A204.1 (cell line): Measurements from ENCODE around the gene LYPD3.
A peak's percentile ranks its signal among the peaks of the same experiment; 100 is the strongest.
"Not testable (repeated sequence)": the region's sequence is repeated elsewhere in the genome, so short reads cannot be mapped to it uniquely, and the experiment has no call there.

Source experiments
- FAIRE-seq: peaks from 2 replicates; lab custom pipeline; 2012; peaks lifted over from hg19 to GRCh38; lab: Jason Lieb, UNC

LYPD3 gene

DNA sequence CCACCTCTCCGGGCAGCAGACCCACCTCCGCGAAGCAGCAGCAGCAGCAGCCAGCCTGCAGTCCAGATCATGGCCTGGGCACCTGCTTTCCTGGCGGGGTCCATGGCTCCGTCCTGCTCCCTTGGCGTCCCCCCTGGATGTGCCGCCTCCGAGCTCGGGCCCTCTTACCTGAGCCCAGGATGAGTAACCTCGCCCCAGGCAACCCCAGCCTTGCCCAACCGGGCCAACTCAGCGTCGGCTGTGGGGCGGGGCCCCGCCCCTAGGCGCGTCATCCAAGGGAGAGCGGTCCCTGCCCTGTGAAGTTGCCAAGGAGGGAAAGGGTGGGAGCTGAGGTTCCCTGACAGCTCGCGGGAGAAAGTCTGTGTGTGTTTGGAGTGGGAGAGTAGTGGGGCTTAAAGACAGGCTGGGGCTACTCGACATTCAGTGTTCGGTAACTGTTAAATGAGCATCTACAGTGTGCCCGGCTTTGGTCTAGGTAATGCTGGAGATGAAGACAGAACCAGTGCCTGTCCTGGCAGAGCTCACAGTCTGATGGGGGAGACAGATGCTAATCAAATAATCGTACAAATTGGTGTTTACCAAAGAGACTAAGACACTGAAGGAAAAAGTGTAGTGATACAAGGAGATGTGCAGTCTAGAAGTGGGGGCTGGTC lies at the start of gene LYPD3:
Gene LYPD3 (minus strand): TSS at position 141 of the 653 bp plus-strand sequence. CDS start 37 bp downstream, at position 104.
- no peak for FAIRE-seq

GRCh38 chr19:43512399-43512798 lies 47.0 kb upstream of the LYPD3 start:
- FAIRE-seq = not testable (repeated sequence)

DNA sequence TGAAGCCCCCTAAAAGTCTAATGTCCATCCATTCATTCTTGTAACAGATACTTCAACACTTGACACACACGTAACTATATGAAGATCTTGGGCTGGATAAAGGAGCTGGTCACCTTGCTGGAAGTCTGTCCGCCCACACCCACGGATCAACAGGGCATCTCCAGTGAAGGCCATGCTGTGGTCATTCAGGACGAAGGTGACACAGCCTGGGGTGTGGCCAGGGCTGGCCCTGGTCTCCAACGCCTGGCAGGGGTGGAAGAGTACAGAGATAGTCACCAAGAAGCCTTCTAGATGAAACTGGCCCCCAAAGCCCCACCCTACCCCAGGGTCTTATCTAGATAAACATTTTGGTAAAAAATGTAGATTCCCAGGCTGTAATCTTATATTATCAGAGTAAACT lies 45.9 kb upstream of the LYPD3 start:
- FAIRE-seq = no peak

DNA sequence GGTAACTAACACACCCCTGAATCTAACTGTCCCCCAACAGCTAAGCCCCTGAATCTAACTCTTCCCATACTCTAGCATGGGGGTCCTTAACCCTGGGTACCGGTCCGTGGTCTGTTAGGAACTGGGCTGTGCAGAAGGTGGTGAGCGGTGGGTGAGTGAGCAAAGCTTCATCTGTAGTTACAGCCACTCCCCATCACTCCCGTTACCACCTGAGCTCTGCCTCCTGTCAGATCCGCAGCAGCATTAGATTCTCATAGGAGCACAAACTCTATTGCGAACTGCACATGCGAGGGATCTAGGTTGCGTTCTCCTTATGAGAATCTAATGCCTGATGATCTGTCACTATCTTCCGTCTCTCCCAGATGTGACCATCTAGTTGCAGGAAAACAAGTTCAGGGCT lies 45.3 kb upstream of the LYPD3 start:
- no peak for FAIRE-seq

DNA sequence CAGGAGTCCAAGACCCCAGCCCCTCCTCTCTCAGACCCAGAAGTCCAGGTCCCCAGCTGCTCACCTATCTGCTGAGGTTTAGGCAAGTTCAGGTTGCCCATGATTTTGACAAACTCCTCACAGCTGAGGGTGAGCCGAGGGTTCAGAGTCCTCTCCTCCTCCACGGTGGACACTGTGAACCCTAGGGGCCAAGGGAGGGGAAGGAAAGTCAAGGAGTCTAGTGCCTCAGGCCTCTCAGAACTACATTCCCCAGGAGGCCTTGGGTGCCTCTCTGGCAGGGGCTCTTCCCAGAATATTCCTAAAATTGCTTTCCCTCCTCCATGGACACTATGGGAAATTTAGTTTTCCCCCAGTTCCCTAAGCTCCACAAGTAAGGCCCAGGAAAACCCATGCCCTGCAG lies 42.5 kb upstream of the LYPD3 start:
- no peak for FAIRE-seq

DNA sequence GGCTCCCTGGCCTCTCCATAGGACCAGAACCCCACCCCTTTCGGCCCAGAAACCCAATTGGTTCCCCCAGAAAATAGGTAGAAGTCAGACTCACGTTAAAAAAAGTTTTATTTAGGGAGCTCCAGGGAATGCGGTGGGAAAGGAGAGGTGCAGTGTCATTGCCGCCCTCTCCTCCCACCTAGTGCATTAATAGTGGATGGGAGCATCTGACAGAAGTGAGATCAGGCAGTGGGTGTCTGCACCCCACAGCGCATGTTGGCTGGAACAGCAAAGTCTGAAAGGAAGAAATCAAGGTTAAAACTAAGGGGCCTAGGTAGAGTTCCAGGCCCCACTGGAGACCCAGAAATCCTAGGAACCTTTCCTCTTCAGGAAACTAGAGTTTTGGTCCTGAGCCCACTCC lies 41.2 kb upstream of the LYPD3 start:
- no peak for FAIRE-seq

DNA sequence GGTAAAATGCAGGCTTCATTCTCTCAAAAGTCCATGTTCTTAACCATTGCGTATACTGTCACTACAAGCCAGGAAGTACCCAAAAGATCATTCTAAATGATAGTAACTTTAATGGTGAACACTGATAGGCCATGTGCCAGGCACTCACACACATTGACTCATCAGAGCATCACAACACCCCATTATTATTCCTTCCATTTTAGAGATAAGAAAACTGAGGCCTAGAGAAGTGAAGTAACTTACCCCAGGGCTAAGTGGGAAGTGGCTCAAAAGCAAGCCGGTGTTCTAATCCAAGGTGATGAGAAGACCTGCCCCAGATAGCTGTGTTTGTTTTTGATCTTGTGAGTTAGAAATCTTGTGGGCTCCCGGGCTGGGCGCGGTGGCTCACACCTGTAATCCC lies 40.5 kb upstream of the LYPD3 start:
- FAIRE-seq = no peak

DNA sequence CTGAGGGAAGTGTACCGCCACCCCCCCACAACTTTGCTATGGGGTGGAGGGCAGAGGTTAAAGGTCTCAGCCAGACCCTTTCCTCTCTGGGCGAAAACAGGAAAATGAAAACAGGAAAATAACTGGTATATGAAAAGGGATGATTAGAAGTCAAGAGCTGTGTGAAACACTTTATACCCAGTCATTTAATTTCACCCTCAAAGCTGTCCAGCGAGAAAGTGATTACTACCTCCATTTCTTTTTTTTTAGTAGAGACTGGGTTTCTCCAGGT lies 39.7 kb upstream of the LYPD3 start:
- FAIRE-seq = no peak

GRCh38 chr19:43504426-43505185 lies 39.2 kb upstream of the LYPD3 start, which contains the start of gene PHLDB3:
Gene PHLDB3 (minus strand): TSS chr19:43504746. CDS start chr19:43504118, 628 bp downstream.
- no peak for FAIRE-seq

- peak; percentile 56 for FAIRE-seq
These were observed 38.4 kb upstream of the LYPD3 start for GRCh38 chr19:43503501-43504425.

DNA sequence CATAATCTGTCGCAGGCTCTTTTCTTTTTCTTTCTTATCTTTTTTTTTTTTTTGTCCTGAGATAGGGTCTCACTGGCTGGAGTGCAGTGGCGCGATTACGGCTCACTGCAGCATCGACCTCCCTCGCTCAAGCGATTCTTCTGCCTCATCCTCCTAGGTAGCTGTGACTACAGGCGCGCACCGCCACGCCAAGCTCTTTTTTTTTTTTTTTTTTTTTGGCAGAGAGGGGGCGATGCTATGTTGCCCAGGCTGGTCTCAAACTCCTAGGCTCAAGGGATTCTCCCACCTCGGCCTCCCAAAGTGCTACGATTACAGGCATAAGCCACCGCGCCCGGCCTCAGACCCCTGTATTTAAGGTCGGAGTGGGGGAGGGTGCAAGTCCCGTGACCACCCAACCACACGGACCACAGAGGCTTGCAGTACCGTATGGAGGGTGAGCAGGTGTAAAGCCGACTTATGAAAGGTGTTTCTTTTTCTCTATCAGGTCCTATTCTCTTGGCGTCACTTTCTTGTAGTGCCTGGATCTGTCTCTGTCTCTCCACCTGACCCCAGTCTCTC lies 37.1 kb upstream of the LYPD3 start:
- FAIRE-seq = no peak

DNA sequence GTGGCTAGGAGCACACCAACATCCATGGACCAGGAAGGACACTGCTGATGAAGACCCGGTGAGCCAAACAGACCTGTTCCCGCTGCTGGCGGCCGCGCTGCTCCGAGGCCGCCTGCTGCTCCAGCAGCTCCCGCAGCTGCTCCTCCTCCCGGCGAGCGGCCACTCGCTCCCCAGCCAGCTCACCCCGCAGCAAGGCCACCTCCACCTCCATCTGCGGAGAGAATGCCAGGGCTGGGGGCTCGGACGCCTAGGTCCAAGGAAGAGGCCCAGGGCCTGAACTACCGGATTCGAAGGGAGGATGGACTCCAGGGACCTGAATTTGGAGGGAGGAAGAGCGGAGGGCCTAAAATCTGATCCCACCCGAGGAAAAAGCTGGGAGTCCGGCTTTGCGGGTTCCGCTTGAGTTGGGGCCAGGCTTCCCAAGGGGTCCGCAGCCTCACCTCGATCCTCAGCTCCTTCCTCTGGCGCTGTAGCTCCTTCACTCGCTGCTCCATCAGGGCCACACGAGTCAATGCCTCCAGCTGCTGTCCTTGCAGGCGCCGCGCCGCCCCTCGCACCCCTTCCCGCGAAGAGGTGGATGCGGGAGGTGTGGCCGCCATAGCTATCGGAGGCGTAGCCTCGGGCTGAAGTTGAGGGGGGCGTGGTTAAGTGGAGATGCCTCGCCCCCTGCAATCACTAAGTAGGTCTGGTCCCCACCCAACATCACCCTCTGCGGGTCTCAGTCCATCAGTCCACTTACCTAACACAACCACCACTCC lies 36.4 kb upstream of the LYPD3 start:
- no peak for FAIRE-seq

- no peak for FAIRE-seq
These were observed 33.6 kb upstream of the LYPD3 start for GRCh38 chr19:43499042-43499441.

DNA sequence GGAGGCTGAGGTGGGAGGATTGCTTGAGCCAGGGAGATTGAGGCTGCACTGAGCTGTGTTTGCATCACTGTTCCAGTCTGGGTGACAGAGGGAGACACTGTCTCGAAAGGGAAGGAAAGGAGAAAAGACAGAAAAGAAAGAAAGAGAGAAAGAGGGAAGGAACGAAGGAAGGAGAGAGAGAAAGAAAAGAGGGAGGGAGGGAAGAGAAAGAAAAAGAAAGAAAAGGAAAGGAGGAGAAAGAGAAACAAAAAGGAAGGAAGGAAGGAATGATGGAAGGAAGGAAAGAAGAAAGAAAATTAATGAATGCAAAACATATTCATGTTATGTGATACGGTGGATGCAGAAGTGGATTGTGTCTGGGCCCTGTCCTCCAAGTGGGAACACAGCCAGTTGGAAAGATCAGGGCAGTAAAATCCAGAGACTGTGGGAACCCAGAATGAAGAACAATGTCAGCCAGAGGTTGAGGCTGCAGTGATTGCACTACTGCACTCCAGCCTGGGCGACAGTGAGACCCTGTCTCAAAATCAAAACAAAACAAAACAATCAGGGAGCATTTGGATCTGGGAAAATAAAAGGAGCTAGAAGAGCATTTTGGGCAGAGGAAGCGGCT lies 32.9 kb upstream of the LYPD3 start:
- no peak for FAIRE-seq

GRCh38 chr19:43496960-43497359 lies 31.6 kb upstream of the LYPD3 start:
- FAIRE-seq = no peak

DNA sequence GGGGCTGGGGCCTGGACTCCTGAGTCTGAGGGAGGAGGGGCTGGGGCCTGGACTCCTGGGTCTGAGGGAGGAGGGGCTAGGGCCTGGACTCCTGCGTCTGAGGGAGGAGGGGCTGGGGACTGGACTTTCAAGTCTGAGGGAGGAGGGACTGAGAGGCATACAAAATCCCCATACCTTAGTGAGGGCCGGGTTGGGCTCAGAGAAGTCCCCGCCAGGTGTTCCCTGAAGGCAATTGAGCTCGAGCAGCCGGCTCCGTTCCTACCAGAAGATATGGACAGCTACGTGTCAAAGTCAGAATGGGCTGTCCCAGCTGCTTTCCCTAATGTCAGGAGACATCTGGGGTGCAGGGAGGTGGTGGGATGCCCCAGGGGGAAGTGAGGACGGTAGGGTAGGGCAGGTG lies 29.7 kb upstream of the LYPD3 start:
- FAIRE-seq = no peak

- no peak for FAIRE-seq
These were observed 25.4 kb upstream of the LYPD3 start for GRCh38 chr19:43490759-43491158.

GRCh38 chr19:43489979-43490599 lies 24.7 kb upstream of the LYPD3 start:
- FAIRE-seq = no peak

DNA sequence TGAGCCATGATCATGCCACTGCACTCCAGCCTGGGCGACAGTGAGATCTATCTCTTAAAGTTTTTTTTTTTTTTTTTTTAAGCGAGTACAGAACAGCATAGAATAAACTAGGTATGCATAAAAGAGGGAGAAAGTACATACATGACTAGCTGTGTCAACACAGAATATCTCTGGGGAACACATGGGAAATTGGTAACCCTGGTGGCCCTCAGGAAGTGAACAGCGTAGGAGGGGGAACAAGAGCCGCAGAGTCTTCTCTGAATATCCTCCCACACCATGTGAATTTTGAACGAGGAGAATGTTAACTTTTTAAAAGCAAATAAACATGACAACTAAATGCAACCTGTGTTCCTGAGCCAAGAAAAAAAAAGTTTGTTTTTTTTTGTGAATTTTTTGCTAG lies 23.9 kb upstream of the LYPD3 start:
- FAIRE-seq = no peak

DNA sequence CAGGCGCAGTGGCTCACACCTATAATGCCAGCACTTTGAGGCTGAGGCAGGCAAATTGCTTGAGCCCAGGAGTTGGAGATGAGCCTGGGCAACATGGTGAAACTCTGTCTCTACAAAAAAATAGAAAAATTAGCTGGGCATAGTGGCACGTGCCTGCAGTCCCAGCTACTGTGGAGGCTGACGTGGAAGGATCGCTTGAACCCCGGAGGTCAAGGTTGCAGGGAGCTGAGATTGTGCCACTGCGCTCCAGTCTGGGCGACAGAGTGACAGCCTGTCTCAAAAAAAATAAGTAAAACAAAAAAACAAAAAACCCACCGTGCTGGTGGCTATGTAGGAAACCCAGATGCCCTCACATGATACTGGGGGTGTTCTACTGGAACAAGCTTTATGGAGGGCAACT lies 22.8 kb upstream of the LYPD3 start:
- no peak for FAIRE-seq

GRCh38 chr19:43486412-43486811 lies 21.0 kb upstream of the LYPD3 start:
- no peak for FAIRE-seq
